Heart right ventricle (tissue), 16 donors: ENCODE measurements around the gene SERPINB6. TPM values are rescaled to one million over a fixed set of nuclear protein-coding genes. Genes with fewer than 3 reads are reported as not detected.
A peak's percentile ranks its signal among the peaks of the same experiment; 100 is the strongest.

Experiments
- ATAC-seq, 8 donors: fragments of 200-7000 bp; cut with Tn5 transposase; one replicate each; pipeline ENCODE4 v1.9.1; 2020; ENCODE audit warnings: mild to moderate bottlenecking in 8 of 8, moderate library complexity in 8 of 8, moderate number of reproducible peaks in 1 of 8
- DNase-seq, 2 donors: peaks; one replicate each; pipeline ENCODE4 v3.0.0-alpha.2; 2020
- H3K27ac ChIP-seq, 10 donors: fragments of 200-600 bp; sonication (generic) in 2 of 10; one replicate each; pipeline versions ENCODE4 v1.5.0 to v1.8.0; 2020 to 2022; ENCODE audit warnings: mild to moderate bottlenecking in 3 of 10
- H3K27me3 ChIP-seq, 7 donors: fragments of 200-600 bp; one replicate each; pipeline ENCODE4 v1.8.0; 2021 to 2022; ENCODE audit warnings: mild to moderate bottlenecking in 2 of 7
- H3K36me3 ChIP-seq, 9 donors: fragments of 200-600 bp; sonication (generic) in 1 of 9; one replicate each; pipeline versions ENCODE4 v1.5.0 to v1.8.0; 2020 to 2022; ENCODE audit warnings: mild to moderate bottlenecking in 2 of 9
- H3K4me1 ChIP-seq, 9 donors: fragments of 200-600 bp; sonication (generic) in 1 of 9; one replicate each; pipeline versions ENCODE4 v1.5.0 to v1.8.0; 2020 to 2022; ENCODE audit warnings: mild to moderate bottlenecking in 4 of 9
- H3K4me3 ChIP-seq, 10 donors: fragments of 200-600 bp; sonication (generic) in 2 of 10; one replicate each; pipeline versions ENCODE4 v1.5.0 to v1.8.0; 2020 to 2022; ENCODE audit warnings: mild to moderate bottlenecking in 7 of 10, moderate library complexity in 2 of 10
- H3K9me3 ChIP-seq, 11 donors: fragments of 200-600 bp in 10 of 11; sonication (generic) in 2 of 11; one replicate each; pipeline versions ENCODE4 v1.5.0 to v1.8.0; 2013 to 2022; ENCODE audit warnings: mild to moderate bottlenecking in 2 of 11, control low read depth in 1 of 11, moderate library complexity in 1 of 11
- WGBS, 2 donors: extraction: QIAGEN DNeasy Blood & Tissue Kit; methylation state at CpG; one replicate each; pipeline ENCODE4 v1.1.7; 2013; ENCODE audit warnings: inconsistent platforms in 1 of 2; 5-methylcytosine and 5-hydroxymethylcytosine counted together
- intact Hi-C, 10 donors: fragments of 100-400 bp; cut with DNase I; formaldehyde crosslinking; loops; one replicate each; pipeline versions ENCODE4 v1.11.1 to v1.14.2; 2022
- polyA plus RNA-seq, 2 donors: library from polyadenylated mRNA; stranded (reverse); fragments of 200-250 nt; gene quantifications; one replicate each; pipeline ENCODE4 v1.2.3, GENCODE V29; 2013
- total RNA-seq, 10 donors: library from RNA; stranded (reverse); fragmentation: NEBNext Ultra II Directional in 3 of 10; extraction: Animal tissue kit (Norgen Biotek cat#: 25700) in 3 of 10; gene quantifications; one replicate each; pipeline versions ENCODE4 v1.2.1 to v1.2.4, GENCODE V29; 2021 to 2023
- TF ChIP-seq, protein P1 (sequence below), 9 donors: fragments of 200-600 bp; sonication (generic) in 2 of 9; IDR thresholded peaks; one replicate each; pipeline versions ENCODE4 v1.5.0 to v1.8.0; 2021 to 2022; ENCODE audit warnings: antibody characterized with exemption in 9 of 9, mild to moderate bottlenecking in 5 of 9, moderate library complexity in 1 of 9
- donor health status: Arrhythmogenic right ventricular cardiomyopathy.
- donor health status: ischemic (EF 13 %, LVEDD 7.1; RV severe dilation, severe dysfunction).
- donor health status: healthy with polysubstance abuse.
- donor health status: DM: no; HTN: yes; CAD: no.
- donor health status: DM: no; HTN: no; CAD: no.
- donor health status: ischemic (EF 25% LVEDD 6.9; RV normal size, moderate dysfunction).
- donor health status: ischemic (EF 25% LVEDD 5.7; RV mildly dilated, moderate dysfunction).
- donor health status: healthy.
- donor health status: DM: yes; HTN: yes; CAD: no.
- donor health status: Ischemic cardiomyopathy.
- donor health status: ischemic (EF 35%, LVEDD 5.7; RV mildly dilated, moderate dysfunction).
- donor health status: nonischemic (EF 11% LVEDD 7.7; RV severe dilation, severe dysfunction).
- donor health status: DM: yes; HTN: yes; CAD: no.
- donor health status: PGD.
- donor health status: ischemic (EF 29% LVEDD 5.4; RV normal size, mild dysfunction).
- donor health status: nonischemic (EF 23%, LVEDD 6.1; RV moderate dilation, normal function).

Gene SERPINB6
- total and polyA plus RNA-seq, 12 donors: 138 to 261 (median 175) TPM

GRCh38 chr6:2993755-2994317 is 22.5 kb upstream of the SERPINB6 start:
- Histone ChIP-seq H3K27me3 (no peaks in the 10 kb centered on the region), H3K36me3 (peaks cover 0 to 15% (median 0%) of the 10 kb centered on the region in 9 donors), H3K27ac (no peak overlapping the region), H3K4me1 (peaks cover 0 to 21% (median 12%) of the 10 kb centered on the region in 9 donors), H3K9me3 (no peaks in the 10 kb centered on the region), H3K4me3 (no peak overlapping the region)
- no peak for DNase-seq
- no peak for ATAC-seq
- TF ChIP-seq, protein P1, sequence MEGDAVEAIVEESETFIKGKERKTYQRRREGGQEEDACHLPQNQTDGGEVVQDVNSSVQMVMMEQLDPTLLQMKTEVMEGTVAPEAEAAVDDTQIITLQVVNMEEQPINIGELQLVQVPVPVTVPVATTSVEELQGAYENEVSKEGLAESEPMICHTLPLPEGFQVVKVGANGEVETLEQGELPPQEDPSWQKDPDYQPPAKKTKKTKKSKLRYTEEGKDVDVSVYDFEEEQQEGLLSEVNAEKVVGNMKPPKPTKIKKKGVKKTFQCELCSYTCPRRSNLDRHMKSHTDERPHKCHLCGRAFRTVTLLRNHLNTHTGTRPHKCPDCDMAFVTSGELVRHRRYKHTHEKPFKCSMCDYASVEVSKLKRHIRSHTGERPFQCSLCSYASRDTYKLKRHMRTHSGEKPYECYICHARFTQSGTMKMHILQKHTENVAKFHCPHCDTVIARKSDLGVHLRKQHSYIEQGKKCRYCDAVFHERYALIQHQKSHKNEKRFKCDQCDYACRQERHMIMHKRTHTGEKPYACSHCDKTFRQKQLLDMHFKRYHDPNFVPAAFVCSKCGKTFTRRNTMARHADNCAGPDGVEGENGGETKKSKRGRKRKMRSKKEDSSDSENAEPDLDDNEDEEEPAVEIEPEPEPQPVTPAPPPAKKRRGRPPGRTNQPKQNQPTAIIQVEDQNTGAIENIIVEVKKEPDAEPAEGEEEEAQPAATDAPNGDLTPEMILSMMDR (IDR thresholded peaks at IDR 0.05): no peak
- intact Hi-C loops: loop anchor here in 3 of 10 donors (10.0 kb wide), 1 partner anchor 261 kb away; the partner anchor contains the start of gene PSMG4 (in 3 of the 3)
- WGBS, 2 donors: 95 to 96% methylated on average over 4 of the region's 4 CpGs

GRCh38 chr6:2992330-2992979 is 21.1 kb upstream of the SERPINB6 start:
- ATAC-seq (no peak), DNase-seq (no peak)
- Histone ChIP-seq H3K4me1 (peaks cover 0 to 25% (median 15%) of the 10 kb centered on the region in 9 donors), H3K36me3 (peaks cover 0 to 15% (median 0%) of the 10 kb centered on the region in 9 donors), H3K9me3 (no peaks in the 10 kb centered on the region), H3K27ac (no peak overlapping the region), H3K4me3 (no peak overlapping the region), H3K27me3 (no peaks in the 10 kb centered on the region)
- intact Hi-C loops: loop anchor here in 3 of 10 donors (10.0 kb wide), 1 partner anchor 262 kb away; the partner anchor contains the start of gene PSMG4 (in 3 of the 3)
- 75 to 94% methylated on average over 6 of the region's 6 CpGs for WGBS, 2 donors
- TF ChIP-seq, protein P1 (IDR thresholded peaks at IDR 0.05): no peak

- H3K36me3 ChIP-seq: peaks cover 0 to 15% (median 0%) of the 10 kb centered on the region in 9 donors
- H3K4me3 ChIP-seq: peak overlapping the region in 9 of 10 donors; percentile 59 to 97 (median 76)
- 1 to 4% methylated on average over 10 of the region's 10 CpGs for WGBS, 2 donors
- intact Hi-C loops: loop anchor here in 3 of 10 donors (10.0 kb wide), 1 partner anchor 264 kb away; the partner anchor contains the start of gene PSMG4 (in 3 of the 3)
- DNase-seq: no peak
- no peaks in the 10 kb centered on the region for H3K9me3 ChIP-seq
- TF ChIP-seq, protein P1 (IDR thresholded peaks at IDR 0.05): no peak
- no peaks in the 10 kb centered on the region for H3K27me3 ChIP-seq
- H3K27ac ChIP-seq: peak overlapping the region; percentile 77 to 99 (median 98)
- ATAC-seq: no peak
- H3K4me1 ChIP-seq: peaks cover 0 to 34% (median 20%) of the 10 kb centered on the region in 9 donors
Measured at GRCh38 chr6:2990932-2991506, 19.7 kb upstream of the SERPINB6 start.

- peak in 1 of 2 donors; percentile 36 for DNase-seq
- peaks cover 0 to 14% (median 0%) of the 10 kb centered on the region in 9 donors for H3K36me3 ChIP-seq
- H3K27ac ChIP-seq: peak overlapping the region; percentile 77 to 99 (median 98)
- intact Hi-C loops: loop anchor here in 3 of 10 donors (10.0 kb wide), 1 partner anchor 264 kb away; the partner anchor contains the start of gene PSMG4 (in 3 of the 3)
- H3K4me3 ChIP-seq: peak overlapping the region; percentile 42 to 97 (median 75)
- H3K4me1 ChIP-seq: peaks cover 0 to 34% (median 20%) of the 10 kb centered on the region in 9 donors
- H3K27me3 ChIP-seq: no peaks in the 10 kb centered on the region
- TF ChIP-seq, protein P1 (IDR thresholded peaks at IDR 0.05): no peak
- ATAC-seq: no peak
- H3K9me3 ChIP-seq: no peaks in the 10 kb centered on the region
- 2 to 3% methylated on average over 19 of the region's 19 CpGs for WGBS, 2 donors
Measured at GRCh38 chr6:2990248-2990931, 19.0 kb upstream of the SERPINB6 start.
